DOHH2 (cell line): ENCODE measurements around the gene UBR1.
"Not testable (repeated sequence)": the region's sequence is repeated elsewhere in the genome, so short reads cannot be mapped to it uniquely, and the experiment has no call there.

ENCODE experiments used
- H3F3A ChIP-seq: fragments of 200-600 bp; sonication (generic), shearing (Covaris generic); 2 replicates; pipeline ENCODE4 v1.6.0; 2016; ENCODE audit warnings: antibody characterized with exemption, mild to moderate bottlenecking; ENCODE audit not compliant: control insufficient read depth, insufficient read depth
- H3K27ac ChIP-seq: fragments of 200-600 bp; sonication (generic); 2 replicates; pipeline ENCODE4 v1.5.1; 2014; ENCODE audit warnings: low read depth, mild to moderate bottlenecking, low read length, moderate library complexity
- H3K27me3 ChIP-seq: fragments of 200-600 bp; sonication (generic); 2 replicates; pipeline ENCODE4 v1.6.1; 2014; ENCODE audit warnings: mild to moderate bottlenecking, low read length, mixed read lengths; ENCODE audit not compliant: control insufficient read depth
- H3K36me3 ChIP-seq: fragments of 200-600 bp; sonication (generic); 2 replicates; pipeline ENCODE4 v1.6.1; 2014; ENCODE audit warnings: mild to moderate bottlenecking, low read length, moderate library complexity, mixed read lengths; ENCODE audit not compliant: control insufficient read depth
- H3K4me1 ChIP-seq: fragments of 200-600 bp; sonication (generic); 2 replicates; pipeline ENCODE4 v1.6.1; 2014; ENCODE audit warnings: mild to moderate bottlenecking, low read length, mixed read lengths; ENCODE audit not compliant: control insufficient read depth
- H3K4me2 ChIP-seq: fragments of 200-600 bp; sonication (generic); 2 replicates; pipeline ENCODE4 v1.6.0; 2014; ENCODE audit warnings: mild to moderate bottlenecking, low read length, moderate library complexity
- H3K4me3 ChIP-seq: fragments of 200-600 bp; sonication (generic); 2 replicates; pipeline ENCODE4 v1.5.1; 2014; ENCODE audit warnings: mild to moderate bottlenecking, low read length, mixed read lengths
- H3K79me2 ChIP-seq: fragments of 200-600 bp; sonication (generic); 2 replicates; pipeline ENCODE4 v1.6.1; 2014; ENCODE audit warnings: mild to moderate bottlenecking, low read length, mixed read lengths; ENCODE audit not compliant: control insufficient read depth
- H3K9me2 ChIP-seq: fragments of 200-600 bp; sonication (generic); replicated peaks from 2 replicates; pipeline ENCODE4 v1.6.1; 2014; ENCODE audit warnings: mild to moderate bottlenecking, low read length, mixed read lengths; ENCODE audit not compliant: control insufficient read depth
- H3K9me3 ChIP-seq: fragments of 200-600 bp; sonication (generic); 2 replicates; pipeline ENCODE4 v1.6.1; 2014; ENCODE audit warnings: antibody characterized with exemption, low read length, mixed read lengths; ENCODE audit not compliant: control insufficient read depth, insufficient read depth
- H4K20me1 ChIP-seq: fragments of 200-600 bp; sonication (generic); 2 replicates; pipeline ENCODE4 v1.6.0; 2014; ENCODE audit warnings: low read depth, mild to moderate bottlenecking, antibody characterized with exemption, low read length, moderate library complexity; ENCODE audit not compliant: control insufficient read depth, insufficient read depth
- EZH2phosphoT487 ChIP-seq: fragments of 200-600 bp; sonication (generic); IDR thresholded peaks from 2 replicates; pipeline ENCODE4 v1.6.1; 2017; ENCODE audit warnings: borderline replicate concordance, mild to moderate bottlenecking, antibody characterized with exemption, low read length, moderate library complexity, mixed read lengths
- TF ChIP-seq, protein P1 (sequence below): fragments of 200-600 bp; sonication (generic); IDR thresholded peaks from one replicate; pipeline ENCODE4 v1.5.1; 2014; ENCODE audit warnings: antibody characterized with exemption, mild to moderate bottlenecking, low read depth, low read length; ENCODE audit not compliant: poor library complexity, severe bottlenecking

UBR1 gene

DNA sequence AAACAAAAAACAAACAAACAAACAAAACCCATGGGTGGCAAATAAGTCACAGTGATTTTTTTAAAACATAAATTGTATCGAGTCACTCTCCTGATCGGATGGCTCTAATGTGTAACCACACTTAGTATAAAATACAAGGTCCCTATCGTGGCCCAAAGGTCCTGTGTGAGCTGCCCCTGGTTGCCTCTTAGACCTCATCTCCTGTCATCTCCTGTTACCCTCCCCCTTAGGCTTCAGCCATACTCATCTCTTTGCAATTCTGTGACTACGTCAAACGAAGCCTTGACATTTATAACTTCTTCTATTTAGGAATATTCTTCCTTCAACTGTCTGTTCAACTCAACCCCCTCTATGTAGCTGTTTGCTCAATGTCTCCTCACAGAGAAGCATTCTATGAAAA, 141.4 kb downstream of the UBR1 start:
- H4K20me1 ChIP-seq = no peaks in the 10 kb centered on the region
- no peak for TF ChIP-seq EZH2phosphoT487
- TF ChIP-seq, protein P1, sequence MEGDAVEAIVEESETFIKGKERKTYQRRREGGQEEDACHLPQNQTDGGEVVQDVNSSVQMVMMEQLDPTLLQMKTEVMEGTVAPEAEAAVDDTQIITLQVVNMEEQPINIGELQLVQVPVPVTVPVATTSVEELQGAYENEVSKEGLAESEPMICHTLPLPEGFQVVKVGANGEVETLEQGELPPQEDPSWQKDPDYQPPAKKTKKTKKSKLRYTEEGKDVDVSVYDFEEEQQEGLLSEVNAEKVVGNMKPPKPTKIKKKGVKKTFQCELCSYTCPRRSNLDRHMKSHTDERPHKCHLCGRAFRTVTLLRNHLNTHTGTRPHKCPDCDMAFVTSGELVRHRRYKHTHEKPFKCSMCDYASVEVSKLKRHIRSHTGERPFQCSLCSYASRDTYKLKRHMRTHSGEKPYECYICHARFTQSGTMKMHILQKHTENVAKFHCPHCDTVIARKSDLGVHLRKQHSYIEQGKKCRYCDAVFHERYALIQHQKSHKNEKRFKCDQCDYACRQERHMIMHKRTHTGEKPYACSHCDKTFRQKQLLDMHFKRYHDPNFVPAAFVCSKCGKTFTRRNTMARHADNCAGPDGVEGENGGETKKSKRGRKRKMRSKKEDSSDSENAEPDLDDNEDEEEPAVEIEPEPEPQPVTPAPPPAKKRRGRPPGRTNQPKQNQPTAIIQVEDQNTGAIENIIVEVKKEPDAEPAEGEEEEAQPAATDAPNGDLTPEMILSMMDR = no peak
- no peak overlapping the region for H3K27ac ChIP-seq
- no peaks in the 10 kb centered on the region for H3K79me2 ChIP-seq
- no peak overlapping the region for H3K4me3 ChIP-seq
- no peaks in the 10 kb centered on the region for H3K9me2 ChIP-seq
- H3K36me3 ChIP-seq = peaks cover 38% of the 10 kb centered on the region
- no peak overlapping the region for H3K4me2 ChIP-seq
- no peaks in the 10 kb centered on the region for H3K27me3 ChIP-seq
- H3K4me1 ChIP-seq = no peaks in the 10 kb centered on the region
- H3K9me3 ChIP-seq = no peaks in the 10 kb centered on the region
- no peaks in the 10 kb centered on the region for H3F3A ChIP-seq

- H3K4me1 ChIP-seq = no peaks in the 10 kb centered on the region
- no peaks in the 10 kb centered on the region for H3K79me2 ChIP-seq
- no peak overlapping the region for H3K4me3 ChIP-seq
- H3F3A ChIP-seq = no peaks in the 10 kb centered on the region
- no peaks in the 10 kb centered on the region for H4K20me1 ChIP-seq
- H3K36me3 ChIP-seq = peaks cover 53% of the 10 kb centered on the region
- H3K27ac ChIP-seq = no peak overlapping the region
- H3K9me3 ChIP-seq = no peaks in the 10 kb centered on the region
- TF ChIP-seq, protein P1 = no peak
- no peak for TF ChIP-seq EZH2phosphoT487
- H3K4me2 ChIP-seq = no peak overlapping the region
- H3K9me2 ChIP-seq = no peaks in the 10 kb centered on the region
- H3K27me3 ChIP-seq = no peaks in the 10 kb centered on the region
Observed at GRCh38 chr15:42955518-42955917, 150.3 kb downstream of the UBR1 start.

DNA sequence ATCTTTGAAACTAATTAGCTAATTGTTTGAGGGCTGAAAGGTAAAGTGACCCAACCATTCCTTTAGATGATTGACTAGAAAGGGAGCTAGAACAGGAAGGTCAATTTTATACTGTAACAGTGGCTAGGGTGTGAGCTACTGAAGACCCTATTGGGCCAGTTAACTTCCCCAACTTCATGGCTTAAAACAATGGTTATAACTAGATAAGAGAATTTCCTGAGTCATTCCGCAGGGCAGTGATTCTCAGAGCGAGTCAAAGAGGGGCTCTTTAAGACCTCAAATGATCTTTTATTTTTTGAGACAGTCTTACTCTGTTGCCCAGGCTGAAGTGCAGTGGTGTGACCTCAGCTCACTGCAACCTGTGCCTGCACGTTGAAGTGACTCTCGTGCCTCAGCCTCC, 151.5 kb downstream of the UBR1 start:
- Histone ChIP-seq H3K36me3 (peaks cover 48% of the 10 kb centered on the region), H3K9me2 (no peaks in the 10 kb centered on the region)
- TF ChIP-seq, protein P1 = no peak
- TF ChIP-seq EZH2phosphoT487 = no peak

DNA sequence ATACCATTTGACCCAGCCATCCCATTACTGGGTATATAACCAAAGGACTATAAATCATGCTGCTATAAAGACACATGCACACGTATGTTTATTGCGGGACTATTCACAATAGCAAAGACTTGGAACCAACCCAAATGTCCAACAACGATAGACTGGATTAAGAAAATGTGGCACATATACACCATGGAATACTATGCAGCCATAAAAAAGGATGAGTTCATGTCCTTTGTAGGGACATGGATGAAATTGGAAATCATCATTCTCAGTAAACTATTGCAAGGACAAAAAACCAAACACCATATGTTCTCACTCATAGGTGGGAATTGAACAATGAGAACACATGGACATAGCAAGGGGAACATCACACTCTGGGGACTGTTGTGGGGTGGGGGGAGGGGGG, 156.9 kb downstream of the UBR1 start:
- not testable (repeated sequence) for H3K79me2 ChIP-seq, H3K27me3 ChIP-seq
- peaks cover 47% of the 10 kb centered on the region for H3K36me3 ChIP-seq

More for the DNA sequence above, 151.5 kb downstream of the UBR1 start:
- no peaks in the 10 kb centered on the region for H3K79me2 ChIP-seq
- no peaks in the 10 kb centered on the region for H4K20me1 ChIP-seq
- no peak overlapping the region for H3K4me3 ChIP-seq
- no peaks in the 10 kb centered on the region for H3F3A ChIP-seq
- no peaks in the 10 kb centered on the region for H3K4me1 ChIP-seq
- no peak overlapping the region for H3K27ac ChIP-seq
- no peaks in the 10 kb centered on the region for H3K9me3 ChIP-seq
- H3K27me3 ChIP-seq = no peaks in the 10 kb centered on the region
- H3K4me2 ChIP-seq = no peak overlapping the region

More for the DNA sequence above, 156.9 kb downstream of the UBR1 start:
- not testable (repeated sequence) for H3K9me2 ChIP-seq, H3F3A ChIP-seq, H3K27ac ChIP-seq, H4K20me1 ChIP-seq, H3K4me1 ChIP-seq, H3K4me2 ChIP-seq, H3K9me3 ChIP-seq, H3K4me3 ChIP-seq
